GM12864 (cell line): ENCODE data around the gene PRKD3.
"Not testable (repeated sequence)": the region's sequence is repeated elsewhere in the genome, so short reads cannot be mapped to it uniquely, and the experiment has no call there.

ENCODE experiments used
- DNase-seq: peaks from one replicate; pipeline ENCODE4 v3.0.0-alpha.2; 2011; ENCODE audit warnings: low read depth
- H3K4me3 ChIP-seq: 2 replicates; pipeline ENCODE4 v1.5.1; 2011; ENCODE audit warnings: mild to moderate bottlenecking, low read depth, low read length, control low read depth
- CTCF ChIP-seq: IDR thresholded peaks from 2 replicates; pipeline ENCODE4 v1.5.1; 2011; ENCODE audit warnings: low read depth, mild to moderate bottlenecking, moderate library complexity, low read length, control low read depth, inconsistent platforms; ENCODE audit errors: missing control alignments

PRKD3 gene

DNA sequence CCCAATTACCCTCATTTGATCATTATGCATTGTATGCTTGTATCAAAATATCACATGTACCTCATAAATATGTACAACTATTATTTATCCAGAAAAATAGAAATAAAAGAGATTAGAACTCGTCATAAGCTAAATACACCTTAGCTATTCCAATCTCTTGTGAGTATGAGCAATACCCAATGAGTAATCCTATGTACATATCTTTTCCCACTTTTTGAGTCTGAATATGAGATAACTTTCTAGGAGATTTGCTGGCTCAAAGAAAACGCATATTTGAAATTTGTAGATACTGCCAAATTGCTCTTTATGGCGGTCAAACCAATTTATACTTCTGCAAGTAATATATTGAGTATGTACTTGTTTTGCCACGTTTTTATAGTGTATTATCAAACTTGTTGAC lies 24.1 kb downstream of the PRKD3 start:
- TF ChIP-seq CTCF = no peak
- H3K4me3 ChIP-seq = no peak overlapping the region
- DNase-seq = no peak

GRCh38 chr2:37300146-37300545 lies 24.5 kb downstream of the PRKD3 start:
- no peak overlapping the region for H3K4me3 ChIP-seq
- TF ChIP-seq CTCF = no peak
- no peak for DNase-seq

DNA sequence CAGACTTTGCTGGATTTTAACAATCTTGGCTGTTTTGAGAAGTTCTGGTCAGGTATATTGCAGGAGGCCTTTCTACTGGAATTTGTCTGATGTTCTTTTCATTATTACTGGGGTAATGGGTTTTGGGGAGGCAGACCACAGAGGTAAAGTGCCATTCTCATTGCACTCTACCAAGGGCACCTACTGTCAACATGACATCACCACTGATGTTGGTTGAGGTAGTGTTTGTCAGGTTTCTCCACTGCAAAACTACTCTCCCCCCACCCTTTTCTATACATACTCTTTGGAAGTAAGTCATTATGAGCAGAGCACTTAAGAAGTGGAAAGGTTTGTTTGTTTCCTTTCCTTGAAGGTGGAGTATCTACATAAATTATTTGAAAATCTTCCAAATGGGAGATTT lies 27.0 kb downstream of the PRKD3 start:
- TF ChIP-seq CTCF = no peak
- no peak overlapping the region for H3K4me3 ChIP-seq
- DNase-seq = no peak

- no peak for TF ChIP-seq CTCF
- no peak overlapping the region for H3K4me3 ChIP-seq
- no peak for DNase-seq
These were observed 29.1 kb downstream of the PRKD3 start for GRCh38 chr2:37295469-37296073.

DNA sequence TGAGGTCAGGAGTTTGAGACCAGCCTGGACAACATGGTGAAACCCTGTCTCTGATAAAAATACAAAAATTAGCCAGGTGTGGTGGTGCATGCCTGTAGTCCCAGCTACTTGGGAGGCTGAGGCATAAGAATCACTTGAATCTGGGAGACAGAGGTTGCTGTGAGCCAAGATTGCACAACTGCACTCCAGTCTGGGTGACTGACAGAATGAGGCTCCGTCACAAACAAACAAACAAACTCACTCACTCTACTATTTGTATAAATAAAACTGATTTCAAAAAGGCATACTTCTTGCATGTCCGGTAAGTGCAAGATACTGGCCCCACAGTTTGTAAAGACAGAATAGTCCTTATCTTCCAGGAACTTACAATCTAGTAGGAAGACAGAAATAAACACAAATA lies 29.8 kb downstream of the PRKD3 start:
- DNase-seq, H3K4me3 ChIP-seq: not testable (repeated sequence)

DNA sequence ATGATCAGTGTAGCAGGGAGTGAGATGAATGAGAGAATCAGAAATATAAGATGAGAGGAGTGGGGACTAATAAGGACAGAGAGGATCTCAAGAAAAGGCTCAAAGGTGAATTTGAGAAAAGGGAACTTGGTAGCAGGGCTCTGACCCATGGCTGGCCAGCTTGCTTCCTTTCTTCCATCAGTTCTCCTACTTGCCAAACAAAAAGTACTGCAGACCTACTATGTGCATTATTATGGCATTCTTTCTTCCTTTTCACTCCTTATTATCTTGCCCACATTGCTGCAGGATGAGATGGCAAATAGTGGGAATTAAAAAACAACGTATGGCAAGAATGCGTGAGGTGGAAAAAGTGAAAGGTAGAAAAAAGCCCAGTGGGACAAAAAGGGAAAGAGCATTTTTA lies 33.0 kb downstream of the PRKD3 start:
- H3K4me3 ChIP-seq = no peak overlapping the region
- DNase-seq = no peak
- TF ChIP-seq CTCF = no peak

GRCh38 chr2:37287966-37288365 lies 36.7 kb downstream of the PRKD3 start:
- peak; percentile 39 for TF ChIP-seq CTCF
- no peak overlapping the region for H3K4me3 ChIP-seq
- no peak for DNase-seq
